Measurements from ENCODE around the gene BTBD16.

Gene BTBD16

GRCh38 chr10:122310311-122311050 lies 39.4 kb downstream of the BTBD16 start:
- TF ChIP-seq CTCF (IDR thresholded peaks at IDR 0.05), result no peak; the same call in 1 of the 2 replicates
- no peak for TF ChIP-seq ZFX (IDR thresholded peaks at IDR 0.05; ENCODE audit: borderline replicate concordance)
- H3K27ac ChIP-seq, result no peak overlapping the region

DNA sequence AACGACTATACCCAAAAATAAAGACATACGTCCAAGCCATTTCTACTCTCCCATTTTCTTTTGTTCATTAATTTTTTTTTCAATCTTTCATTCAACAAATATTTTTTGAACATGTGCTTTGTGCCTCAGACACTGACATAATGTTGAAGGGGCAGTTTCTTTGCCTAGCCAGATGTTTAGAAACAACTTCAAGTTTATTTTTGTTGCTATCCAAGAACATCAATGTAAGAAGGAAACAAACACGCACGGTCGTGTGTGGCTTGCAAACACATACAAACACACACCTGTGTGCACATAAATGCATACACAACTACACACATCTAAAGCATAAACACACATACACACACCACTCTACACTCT lies 39.9 kb downstream of the BTBD16 start:
- no peak; the same call in 1 of the 2 replicates for TF ChIP-seq CTCF (IDR thresholded peaks at IDR 0.05)
- TF ChIP-seq ZFX (IDR thresholded peaks at IDR 0.05; ENCODE audit: borderline replicate concordance), result no peak
- H3K27ac ChIP-seq, result no peak overlapping the region

- TF ChIP-seq ZFX (IDR thresholded peaks at IDR 0.05; ENCODE audit: borderline replicate concordance), result no peak
- TF ChIP-seq CTCF (IDR thresholded peaks at IDR 0.05), result no peak
- no peak overlapping the region for H3K27ac ChIP-seq
These were observed 40.6 kb downstream of the BTBD16 start for GRCh38 chr10:122311716-122312115.

DNA sequence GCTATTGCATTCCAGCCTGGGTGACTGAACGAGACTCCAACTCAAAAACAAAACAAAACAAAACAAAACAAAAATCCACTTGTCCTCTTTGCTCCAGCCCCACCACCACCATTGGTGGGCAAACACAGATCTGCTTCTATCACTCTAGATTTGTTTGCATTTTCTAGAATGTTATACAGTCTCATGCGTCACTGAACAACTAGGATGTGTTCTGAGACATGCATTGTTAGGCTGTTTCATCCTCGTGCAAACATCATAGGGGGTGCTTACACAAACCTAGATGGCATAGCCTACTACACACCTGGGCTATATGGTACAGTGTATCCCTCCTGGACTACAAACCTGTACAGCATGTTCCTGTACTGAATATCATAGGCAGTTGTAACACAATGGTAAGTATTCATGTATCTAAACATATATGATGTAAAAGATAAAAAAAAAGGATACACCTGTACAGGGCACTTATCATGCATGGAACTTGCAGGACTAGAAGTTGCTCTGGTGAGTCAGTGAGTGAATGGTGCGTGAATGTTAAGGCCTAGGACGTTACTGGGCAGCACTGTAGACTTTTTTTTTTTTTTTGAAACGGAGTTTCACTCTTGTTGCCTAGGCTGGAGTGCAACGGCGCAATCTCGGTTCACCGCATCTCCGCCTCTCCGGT lies 45.3 kb downstream of the BTBD16 start:
- TF ChIP-seq CTCF (IDR thresholded peaks at IDR 0.05) (no peak), ZFX (IDR thresholded peaks at IDR 0.05; ENCODE audit: borderline replicate concordance) (no peak)
- H3K27ac ChIP-seq, result no peak overlapping the region

DNA sequence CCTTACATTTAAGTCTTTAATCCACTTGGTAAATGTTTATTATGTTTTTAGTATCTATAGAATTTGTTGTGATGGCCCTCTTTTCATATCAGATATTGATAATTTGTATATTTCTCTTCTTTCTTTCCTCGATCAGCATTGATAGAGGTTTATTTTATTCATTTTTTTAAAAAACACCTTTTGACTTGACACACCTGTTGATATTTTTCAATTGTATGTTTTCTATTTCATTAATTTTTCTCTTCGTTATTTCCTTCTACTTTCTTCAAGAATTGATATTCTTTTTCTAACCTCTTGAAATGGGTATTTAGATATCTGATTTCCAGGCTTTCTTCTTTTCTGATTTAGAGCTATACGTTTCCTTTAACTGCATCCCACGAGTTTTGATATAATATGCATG lies 50.9 kb downstream of the BTBD16 start:
- H3K27ac ChIP-seq, result no peak overlapping the region
- TF ChIP-seq ZFX (IDR thresholded peaks at IDR 0.05; ENCODE audit: borderline replicate concordance), result no peak
- no peak for TF ChIP-seq CTCF (IDR thresholded peaks at IDR 0.05)

- TF ChIP-seq CTCF (IDR thresholded peaks at IDR 0.05) (no peak), ZFX (IDR thresholded peaks at IDR 0.05; ENCODE audit: borderline replicate concordance) (no peak)
- no peak overlapping the region for H3K27ac ChIP-seq
These were observed 52.1 kb downstream of the BTBD16 start for GRCh38 chr10:122323189-122323588.
